ENCODE data around the gene HS3ST4.

DNA sequence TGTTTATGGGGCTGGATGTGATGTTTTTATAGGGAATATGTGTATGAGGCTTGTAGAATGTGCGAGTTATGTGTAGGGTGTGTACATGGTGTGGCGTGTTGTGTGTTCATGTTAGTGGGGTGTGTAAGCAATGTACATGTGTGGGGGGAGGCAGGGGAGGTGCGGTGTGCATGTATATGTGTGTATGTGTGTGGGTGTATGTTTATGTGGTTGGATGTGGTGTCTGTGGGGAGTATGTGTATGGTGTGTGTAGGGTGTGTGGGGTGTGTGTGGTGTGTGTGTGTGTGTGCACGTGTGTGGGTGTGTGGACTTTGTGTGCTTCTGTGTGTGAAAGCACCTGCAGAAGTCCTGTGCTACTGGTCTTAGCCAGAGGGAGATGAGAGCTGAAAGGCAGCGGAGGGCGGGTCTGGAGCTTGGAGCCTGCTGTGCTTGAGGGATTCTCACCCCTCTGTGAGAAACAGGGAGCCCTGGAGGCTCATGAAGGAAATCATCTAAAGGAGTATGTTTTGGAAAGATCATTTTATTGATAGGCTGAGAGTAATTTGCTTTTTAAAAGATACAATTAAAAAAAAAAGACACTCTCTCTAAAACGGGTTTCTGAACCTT, 222.7 kb downstream of the HS3ST4 start:
- TF ChIP-seq, protein P1, sequence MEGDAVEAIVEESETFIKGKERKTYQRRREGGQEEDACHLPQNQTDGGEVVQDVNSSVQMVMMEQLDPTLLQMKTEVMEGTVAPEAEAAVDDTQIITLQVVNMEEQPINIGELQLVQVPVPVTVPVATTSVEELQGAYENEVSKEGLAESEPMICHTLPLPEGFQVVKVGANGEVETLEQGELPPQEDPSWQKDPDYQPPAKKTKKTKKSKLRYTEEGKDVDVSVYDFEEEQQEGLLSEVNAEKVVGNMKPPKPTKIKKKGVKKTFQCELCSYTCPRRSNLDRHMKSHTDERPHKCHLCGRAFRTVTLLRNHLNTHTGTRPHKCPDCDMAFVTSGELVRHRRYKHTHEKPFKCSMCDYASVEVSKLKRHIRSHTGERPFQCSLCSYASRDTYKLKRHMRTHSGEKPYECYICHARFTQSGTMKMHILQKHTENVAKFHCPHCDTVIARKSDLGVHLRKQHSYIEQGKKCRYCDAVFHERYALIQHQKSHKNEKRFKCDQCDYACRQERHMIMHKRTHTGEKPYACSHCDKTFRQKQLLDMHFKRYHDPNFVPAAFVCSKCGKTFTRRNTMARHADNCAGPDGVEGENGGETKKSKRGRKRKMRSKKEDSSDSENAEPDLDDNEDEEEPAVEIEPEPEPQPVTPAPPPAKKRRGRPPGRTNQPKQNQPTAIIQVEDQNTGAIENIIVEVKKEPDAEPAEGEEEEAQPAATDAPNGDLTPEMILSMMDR (IDR thresholded peaks at IDR 0.05; ENCODE audit: poor library complexity, severe bottlenecking) = no peak
- TF ChIP-seq SMC3 (conservative IDR thresholded peaks at IDR 0.05; ENCODE audit: poor library complexity) (no peak), MXI1 (conservative IDR thresholded peaks at IDR 0.05; ENCODE audit: poor library complexity, severe bottlenecking) (no peak), POLR2AphosphoS5 (IDR thresholded peaks at IDR 0.05) (no peak), EZH2 (IDR thresholded peaks at IDR 0.05; ENCODE audit: borderline replicate concordance, insufficient read depth, low read length, poor library complexity, severe bottlenecking) (no peak), RAD21 (conservative IDR thresholded peaks at IDR 0.05) (no peak)
- TF ChIP-seq, protein P2, sequence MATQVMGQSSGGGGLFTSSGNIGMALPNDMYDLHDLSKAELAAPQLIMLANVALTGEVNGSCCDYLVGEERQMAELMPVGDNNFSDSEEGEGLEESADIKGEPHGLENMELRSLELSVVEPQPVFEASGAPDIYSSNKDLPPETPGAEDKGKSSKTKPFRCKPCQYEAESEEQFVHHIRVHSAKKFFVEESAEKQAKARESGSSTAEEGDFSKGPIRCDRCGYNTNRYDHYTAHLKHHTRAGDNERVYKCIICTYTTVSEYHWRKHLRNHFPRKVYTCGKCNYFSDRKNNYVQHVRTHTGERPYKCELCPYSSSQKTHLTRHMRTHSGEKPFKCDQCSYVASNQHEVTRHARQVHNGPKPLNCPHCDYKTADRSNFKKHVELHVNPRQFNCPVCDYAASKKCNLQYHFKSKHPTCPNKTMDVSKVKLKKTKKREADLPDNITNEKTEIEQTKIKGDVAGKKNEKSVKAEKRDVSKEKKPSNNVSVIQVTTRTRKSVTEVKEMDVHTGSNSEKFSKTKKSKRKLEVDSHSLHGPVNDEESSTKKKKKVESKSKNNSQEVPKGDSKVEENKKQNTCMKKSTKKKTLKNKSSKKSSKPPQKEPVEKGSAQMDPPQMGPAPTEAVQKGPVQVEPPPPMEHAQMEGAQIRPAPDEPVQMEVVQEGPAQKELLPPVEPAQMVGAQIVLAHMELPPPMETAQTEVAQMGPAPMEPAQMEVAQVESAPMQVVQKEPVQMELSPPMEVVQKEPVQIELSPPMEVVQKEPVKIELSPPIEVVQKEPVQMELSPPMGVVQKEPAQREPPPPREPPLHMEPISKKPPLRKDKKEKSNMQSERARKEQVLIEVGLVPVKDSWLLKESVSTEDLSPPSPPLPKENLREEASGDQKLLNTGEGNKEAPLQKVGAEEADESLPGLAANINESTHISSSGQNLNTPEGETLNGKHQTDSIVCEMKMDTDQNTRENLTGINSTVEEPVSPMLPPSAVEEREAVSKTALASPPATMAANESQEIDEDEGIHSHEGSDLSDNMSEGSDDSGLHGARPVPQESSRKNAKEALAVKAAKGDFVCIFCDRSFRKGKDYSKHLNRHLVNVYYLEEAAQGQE (IDR thresholded peaks at IDR 0.05; ENCODE audit: borderline replicate concordance) = no peak

All from neural cell (in vitro differentiated cells).